BE2C (cell line): ENCODE data around the gene USP32.

Experiments used
- DNase-seq: peaks from one replicate; pipeline ENCODE4 v3.0.0-alpha.2; 2020
- H3K27me3 ChIP-seq: fragments of 250-450 bp; sonication (Bioruptor Pico); 2 replicates; pipeline ENCODE4 v1.5.1; 2020; ENCODE audit warnings: mild to moderate bottlenecking
- H3K36me3 ChIP-seq: fragments of 250-450 bp; sonication (Bioruptor Pico); 2 replicates; pipeline ENCODE4 v1.5.1; 2020; ENCODE audit warnings: mild to moderate bottlenecking
- H3K4me1 ChIP-seq: fragments of 250-450 bp; sonication (Bioruptor Pico); 2 replicates; pipeline ENCODE4 v1.5.1; 2020
- H3K4me3 ChIP-seq: 2 replicates; pipeline ENCODE4 v1.5.1; 2011; ENCODE audit warnings: low read depth, low read length
- H3K9me3 ChIP-seq: fragments of 250-450 bp; sonication (Bioruptor Pico); 2 replicates; pipeline ENCODE4 v1.5.1; 2020
- TF ChIP-seq, protein P1 (sequence below): IDR thresholded peaks from 2 replicates; pipeline ENCODE4 v1.5.1; 2012; ENCODE audit warnings: mild to moderate bottlenecking, low read depth, low read length

USP32 gene

DNA sequence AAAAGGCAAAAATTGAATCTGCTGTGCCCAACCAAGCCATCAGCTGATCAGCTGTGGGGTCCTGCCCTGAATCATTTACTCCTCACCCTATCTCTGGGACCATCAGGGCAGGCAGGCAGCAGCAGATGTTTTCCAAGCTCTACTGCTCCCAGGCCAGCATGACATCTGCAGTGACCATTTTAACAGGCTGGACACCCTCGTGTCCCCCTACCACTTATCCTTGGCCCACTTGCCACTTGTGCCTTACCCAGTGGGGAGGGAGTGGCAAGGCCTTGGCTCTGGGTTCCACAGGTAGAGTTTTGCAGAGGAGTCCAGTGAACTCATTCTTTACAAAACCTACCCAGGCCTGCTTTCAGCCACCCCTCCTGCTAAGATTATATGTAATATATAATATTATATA, 254.2 kb downstream of the USP32 start:
- H3K4me1 ChIP-seq: peaks cover 5% of the 10 kb centered on the region
- no peaks in the 10 kb centered on the region for H3K36me3 ChIP-seq
- H3K27me3 ChIP-seq: no peaks in the 10 kb centered on the region
- no peak overlapping the region for H3K4me3 ChIP-seq
- DNase-seq: peak; percentile 20
- no peaks in the 10 kb centered on the region for H3K9me3 ChIP-seq
- TF ChIP-seq, protein P1, sequence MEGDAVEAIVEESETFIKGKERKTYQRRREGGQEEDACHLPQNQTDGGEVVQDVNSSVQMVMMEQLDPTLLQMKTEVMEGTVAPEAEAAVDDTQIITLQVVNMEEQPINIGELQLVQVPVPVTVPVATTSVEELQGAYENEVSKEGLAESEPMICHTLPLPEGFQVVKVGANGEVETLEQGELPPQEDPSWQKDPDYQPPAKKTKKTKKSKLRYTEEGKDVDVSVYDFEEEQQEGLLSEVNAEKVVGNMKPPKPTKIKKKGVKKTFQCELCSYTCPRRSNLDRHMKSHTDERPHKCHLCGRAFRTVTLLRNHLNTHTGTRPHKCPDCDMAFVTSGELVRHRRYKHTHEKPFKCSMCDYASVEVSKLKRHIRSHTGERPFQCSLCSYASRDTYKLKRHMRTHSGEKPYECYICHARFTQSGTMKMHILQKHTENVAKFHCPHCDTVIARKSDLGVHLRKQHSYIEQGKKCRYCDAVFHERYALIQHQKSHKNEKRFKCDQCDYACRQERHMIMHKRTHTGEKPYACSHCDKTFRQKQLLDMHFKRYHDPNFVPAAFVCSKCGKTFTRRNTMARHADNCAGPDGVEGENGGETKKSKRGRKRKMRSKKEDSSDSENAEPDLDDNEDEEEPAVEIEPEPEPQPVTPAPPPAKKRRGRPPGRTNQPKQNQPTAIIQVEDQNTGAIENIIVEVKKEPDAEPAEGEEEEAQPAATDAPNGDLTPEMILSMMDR: no peak

DNA sequence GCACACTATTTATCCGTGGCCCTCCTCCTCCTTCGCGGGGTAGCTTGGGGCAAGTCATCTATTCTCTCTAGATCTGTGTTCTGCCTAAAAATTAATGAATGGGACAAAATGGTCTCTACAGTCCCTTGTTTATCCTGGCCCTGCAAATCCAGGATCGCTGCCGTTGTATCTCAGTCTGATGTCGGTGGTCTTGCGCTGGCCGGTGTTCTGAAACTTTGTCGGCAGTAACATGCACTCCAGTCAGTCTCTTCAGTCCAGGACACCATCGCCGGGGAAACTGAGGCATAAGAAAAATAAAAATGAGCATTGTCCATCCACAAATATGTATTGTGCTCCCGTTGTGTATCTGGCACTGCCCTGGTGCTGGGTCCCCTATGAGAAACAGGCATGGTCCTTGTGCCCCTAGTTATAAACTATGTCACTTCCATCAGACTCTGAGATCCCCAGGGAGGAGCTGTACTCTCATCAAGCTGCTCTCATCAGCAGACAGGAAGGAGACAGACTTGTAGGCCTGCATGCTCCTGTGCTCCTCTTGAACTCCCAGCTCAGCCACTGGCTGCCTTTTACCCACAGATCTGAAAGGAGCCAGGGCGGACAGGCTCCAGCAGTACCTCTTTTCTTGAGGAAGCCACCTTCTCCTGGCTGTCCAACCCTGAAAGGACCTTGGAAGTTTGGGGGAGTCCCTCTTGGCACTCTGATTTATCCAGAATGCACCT, 255.8 kb downstream of the USP32 start:
- Histone ChIP-seq H3K27me3 (no peaks in the 10 kb centered on the region), H3K9me3 (no peaks in the 10 kb centered on the region), H3K4me1 (no peaks in the 10 kb centered on the region), H3K36me3 (no peaks in the 10 kb centered on the region), H3K4me3 (peak overlapping the region; percentile 72)
- TF ChIP-seq, protein P1: no peak
- peak; percentile 7 for DNase-seq

DNA sequence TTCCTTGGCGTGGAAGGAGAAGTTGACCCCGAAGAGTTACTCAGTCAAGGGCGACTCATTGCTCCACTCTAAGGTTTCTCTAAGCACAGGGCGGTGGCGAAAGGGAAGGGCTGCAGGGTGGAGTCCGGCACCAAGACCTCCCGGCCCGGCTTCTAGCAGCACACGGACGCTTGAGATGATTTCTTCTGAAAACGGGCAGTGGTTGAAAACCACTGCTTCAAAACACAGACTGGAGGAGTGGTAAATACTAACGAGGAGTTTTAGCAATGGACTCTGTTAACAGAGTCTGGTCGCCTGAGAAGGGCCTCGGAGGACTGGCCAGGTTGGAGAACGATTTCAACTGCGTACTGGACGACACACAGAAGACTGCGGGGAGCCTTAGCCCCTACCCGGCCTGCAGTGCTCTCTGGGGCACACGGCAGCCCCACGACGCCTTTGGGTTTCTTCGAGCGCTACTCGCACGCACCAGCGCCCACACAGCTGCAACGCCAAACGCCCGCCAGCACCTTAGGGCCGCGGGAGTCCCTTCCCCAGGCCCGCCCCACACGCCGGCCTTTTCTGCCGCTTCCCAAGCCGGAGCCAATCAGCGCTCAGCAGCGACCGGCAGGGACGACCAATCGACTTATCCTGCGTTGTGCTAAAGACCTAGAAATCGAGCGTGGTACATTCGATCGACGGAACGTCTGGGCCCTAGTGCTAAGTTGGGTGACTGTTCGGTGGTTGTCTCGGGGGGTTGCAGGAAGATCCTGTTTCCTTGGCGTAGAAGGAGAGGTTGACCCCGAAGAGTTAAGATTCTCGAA, 256.6 kb downstream of the USP32 start:
- peak overlapping the region; percentile 72 for H3K4me3 ChIP-seq
- peak; percentile 95 for DNase-seq
- TF ChIP-seq, protein P1: no peak
- H3K36me3 ChIP-seq: no peaks in the 10 kb centered on the region
- no peaks in the 10 kb centered on the region for H3K9me3 ChIP-seq
- no peaks in the 10 kb centered on the region for H3K4me1 ChIP-seq
- no peaks in the 10 kb centered on the region for H3K27me3 ChIP-seq

- Histone ChIP-seq H3K4me3 (peak overlapping the region; percentile 72), H3K4me1 (no peaks in the 10 kb centered on the region), H3K27me3 (no peaks in the 10 kb centered on the region), H3K36me3 (no peaks in the 10 kb centered on the region), H3K9me3 (no peaks in the 10 kb centered on the region)
- peak; percentile 28 for DNase-seq
- TF ChIP-seq, protein P1: no peak
Observed at GRCh38 chr17:60134396-60135150, 257.4 kb downstream of the USP32 start.

DNA sequence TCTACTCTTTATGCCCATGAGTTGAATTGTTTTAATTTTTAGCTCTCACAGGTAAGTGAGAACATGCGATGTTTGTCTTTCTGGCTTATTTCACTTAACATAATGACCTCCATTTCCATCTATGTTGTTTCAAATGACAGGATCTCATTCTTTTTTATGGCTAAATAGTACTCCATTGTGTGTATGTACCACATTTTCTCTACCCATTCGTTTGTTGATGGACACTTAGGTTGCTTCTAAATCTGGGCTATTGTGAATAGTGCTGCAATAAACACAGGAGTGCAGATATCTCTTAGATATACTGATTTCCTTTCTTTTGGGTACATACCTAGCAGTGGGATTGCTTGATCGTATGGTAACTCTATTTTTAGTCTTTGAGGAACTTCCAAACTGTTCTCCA, 261.5 kb downstream of the USP32 start:
- TF ChIP-seq, protein P1: no peak
- Histone ChIP-seq H3K27me3 (no peaks in the 10 kb centered on the region), H3K4me3 (no peak overlapping the region), H3K9me3 (no peaks in the 10 kb centered on the region), H3K4me1 (no peaks in the 10 kb centered on the region), H3K36me3 (no peaks in the 10 kb centered on the region)
- DNase-seq: no peak
